GM19455 (cell line): ENCODE results near the gene LCT.
"Not testable (repeated sequence)": the region's sequence is repeated elsewhere in the genome, so short reads cannot be mapped to it uniquely, and the experiment has no call there.

Source experiments
- ATAC-seq: cut with Tn5 transposase; IDR thresholded peaks from one replicate; pipeline ENCODE4 v1.9.1; 2021; ENCODE audit not compliant: unreplicated experiment

LCT gene

GRCh38 chr2:135836596-135837270 is at the start of gene LCT:
Gene LCT (minus strand): TSS chr2:135837184. CDS start chr2:135837169, 15 bp downstream.
- no peak for ATAC-seq

- ATAC-seq: no peak
Observed at GRCh38 chr2:135885709-135886108, 48.7 kb upstream of the LCT start.

GRCh38 chr2:135882415-135882814 is 45.4 kb upstream of the LCT start:
- ATAC-seq: no peak

GRCh38 chr2:135876770-135877169 is 39.8 kb upstream of the LCT start:
- not testable (repeated sequence) for ATAC-seq

- ATAC-seq: peak; percentile 82
Observed at GRCh38 chr2:135876066-135876711, 39.2 kb upstream of the LCT start, which contains the start of gene MCM6. Gene MCM6 (minus strand): TSS chr2:135876443. CDS start chr2:135876365, 78 bp downstream.

- peak; percentile 67 for ATAC-seq
Observed at GRCh38 chr2:135875491-135876065, 38.6 kb upstream of the LCT start.

GRCh38 chr2:135874777-135875365 is 37.9 kb upstream of the LCT start:
- no peak for ATAC-seq

GRCh38 chr2:135870571-135870970 is 33.6 kb upstream of the LCT start:
- no peak for ATAC-seq

- no peak for ATAC-seq
Observed at GRCh38 chr2:135863233-135863632, 26.2 kb upstream of the LCT start.

GRCh38 chr2:135862718-135863117 is 25.7 kb upstream of the LCT start:
- no peak for ATAC-seq

GRCh38 chr2:135853401-135853800 is 16.4 kb upstream of the LCT start:
- no peak for ATAC-seq

- no peak for ATAC-seq
Observed at GRCh38 chr2:135851858-135852257, 14.9 kb upstream of the LCT start.

GRCh38 chr2:135850892-135851668 is 14.1 kb upstream of the LCT start:
- no peak for ATAC-seq

- no peak for ATAC-seq
Observed at GRCh38 chr2:135849087-135849486, 12.1 kb upstream of the LCT start.

GRCh38 chr2:135845997-135846396 is 9.0 kb upstream of the LCT start:
- no peak for ATAC-seq

- no peak for ATAC-seq
Observed at GRCh38 chr2:135845257-135845656, 8.3 kb upstream of the LCT start.

GRCh38 chr2:135844301-135844895 is 7.4 kb upstream of the LCT start:
- no peak for ATAC-seq

- ATAC-seq: no peak
Observed at GRCh38 chr2:135843671-135844070, 6.7 kb upstream of the LCT start.

GRCh38 chr2:135840601-135841000 is 3.6 kb upstream of the LCT start:
- ATAC-seq: no peak

- no peak for ATAC-seq
Observed at GRCh38 chr2:135839713-135840112, 2.7 kb upstream of the LCT start.

- ATAC-seq: no peak
Observed at GRCh38 chr2:135838502-135838901, 1.5 kb upstream of the LCT start.
